ENCODE results near the gene APOF. TPM values are rescaled to one million over a fixed set of nuclear protein-coding genes. Genes with fewer than 3 reads are reported as not detected.

The APOF gene
- total and polyA plus RNA-seq, 9 of the 15 experiments (the other 6 are each of a cell fraction or from before 2014, with no cell fraction given): 0.09 to 0.15 (median 0.12) TPM; not detected in 5

DNA sequence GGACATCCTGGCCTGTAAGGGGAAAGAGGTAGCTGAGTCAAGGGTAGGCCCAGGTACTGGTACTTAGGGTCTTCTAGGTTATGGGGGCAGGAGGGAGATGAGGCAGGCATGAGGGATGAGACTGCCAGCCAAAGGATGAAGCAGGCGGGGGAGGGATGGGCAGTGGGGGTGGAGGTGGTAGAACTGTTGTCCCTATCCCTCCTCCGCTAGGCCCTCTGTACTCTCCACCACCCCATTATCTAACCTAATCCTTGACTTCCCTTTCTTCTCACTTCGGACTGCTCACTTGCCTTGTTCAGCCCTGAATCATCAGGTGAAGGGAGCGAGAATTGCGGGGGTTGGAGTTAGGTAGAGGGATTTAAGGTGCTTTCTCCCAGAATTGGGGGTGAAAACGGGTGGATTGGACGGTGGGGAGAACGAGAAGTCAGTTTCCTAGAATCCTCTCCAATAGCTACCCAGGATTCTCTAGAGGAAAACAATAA lies 29.4 kb downstream of the APOF start:
- Histone ChIP-seq H2AFZ (ENCODE audit: low read depth, low read length) (peak overlapping the region; percentile 95), H3K27ac (ENCODE audit: extremely low read depth, low read depth, low read length) (peak overlapping the region; percentile 98), H3K79me2 (ENCODE audit: control insufficient read depth, insufficient read depth, low read length) (peaks cover 22% of the 10 kb centered on the region), H4K20me1 (replicated peaks; ENCODE audit: control insufficient read depth, insufficient read depth, low read length) (no peaks in the 10 kb centered on the region), H3K4me2 (ENCODE audit: insufficient read depth, low read length) (peak overlapping the region; percentile 98), H3K9me3 (replicated peaks; ENCODE audit: control insufficient read depth, insufficient read depth, low read depth, low read length) (no peaks in the 10 kb centered on the region), H3K27me3 (ENCODE audit: control insufficient read depth in 2 of 2, insufficient read depth in 2 of 2, low read length in 2 of 2) (no peaks in the 10 kb centered on the region), H3K4me1 (replicated peaks in 1 of 2; ENCODE audit: control insufficient read depth in 2 of 2, insufficient read depth in 2 of 2, low read length in 2 of 2) (peaks cover 27 to 56% of the 10 kb centered on the region in 2 experiments), H3K4me3 (peak overlapping the region; percentile 64), H3K36me3 (ENCODE audit: control insufficient read depth, insufficient read depth, low read length) (peaks cover 3% of the 10 kb centered on the region; the same call in 1 of the 3 replicates), H3K9ac (ENCODE audit: insufficient read depth in 1 of 2, low read depth in 2 of 2, low read length in 2 of 2) (peak overlapping the region; percentile 88 to 95), H3K9me1 (ENCODE audit: control insufficient read depth, insufficient read depth, low read length) (peaks cover 3% of the 10 kb centered on the region)
- FAIRE-seq: no peak
- peak; percentile 4 for ATAC-seq
- WGBS (ENCODE audit: insufficient coverage, low coverage, missing lambda C conversion rate): 5% methylated on average over 7 of the region's 8 CpGs
- in situ Hi-C loops (cut with MboI): no loop called here
- intact Hi-C loops (cut with micrococcal nuclease): loop anchor here (2.0 kb wide), 1 partner anchor 16 kb away; no protein-coding TSS in a partner anchor
- DNase-seq (ENCODE audit: extremely low read depth in 1 of 4, low spot score in 3 of 4): peak in 3 of 4 experiments; percentile 48 to 63 (median 56)
- BruUV-seq (replicated peaks): TSS peak; percentile 84
- ChIA-PET CTCF (ENCODE audit: low intra/inter-chr PET ratio) (interaction anchor here (1.2 kb wide), 1 partner anchor 131 kb away, joined by 5 read pairs; no protein-coding TSS in a partner anchor), POLR2A (interaction anchor here (0.6 to 19.0 kb wide), 10 partner anchors 8 to 784 kb away, joined by 3 to 274 read pairs (median 3); partner anchors contain the start of genes APOF, CNPY2, SPRYD4 and STAT2)
- TF ChIP-seq NFATC3 (IDR thresholded peaks at IDR 0.05) (0 out of 2 replicates have a peak, but pooled peaks have one; percentile 15), KDM1A (IDR thresholded peaks at IDR 0.05) (no peak), ZNF766 (CRISPR knock-in tag; conservative IDR thresholded peaks at IDR 0.05) (no peak), BRD9 (IDR thresholded peaks at IDR 0.05; ENCODE audit: low read depth, partially characterized antibody) (peak; percentile 80), RFX1 (IDR thresholded peaks at IDR 0.05) (no peak), ZNF134 (CRISPR knock-in tag; conservative IDR thresholded peaks at IDR 0.05) (peak; percentile 95), SMARCA4 (IDR thresholded peaks at IDR 0.05) (peak; percentile 34; the same call in 1 of the 2 replicates), ZEB2 (IDR thresholded peaks at IDR 0.05) (peak; percentile 36; the same call in 1 of the 2 replicates), CBFA2T2 (conservative IDR thresholded peaks at IDR 0.05) (no peak), BRD4 (IDR thresholded peaks at IDR 0.05) (peak; percentile 70), PHF8 (IDR thresholded peaks at IDR 0.05; ENCODE audit: borderline replicate concordance, low read length) (peak; percentile 16; the same call in 1 of the 2 replicates), PRPF4 (IDR thresholded peaks at IDR 0.05; ENCODE audit: insufficient read depth, low read depth, low read length, poor library complexity, severe bottlenecking) (no peak), ZNF3 (CRISPR knock-in tag; IDR thresholded peaks at IDR 0.05) (no peak), DPF2 (IDR thresholded peaks at IDR 0.05) (peak; percentile 76), PHF20 (IDR thresholded peaks at IDR 0.05; ENCODE audit: partially characterized antibody) (peak; percentile 43)
- TF ChIP-seq, protein P1, sequence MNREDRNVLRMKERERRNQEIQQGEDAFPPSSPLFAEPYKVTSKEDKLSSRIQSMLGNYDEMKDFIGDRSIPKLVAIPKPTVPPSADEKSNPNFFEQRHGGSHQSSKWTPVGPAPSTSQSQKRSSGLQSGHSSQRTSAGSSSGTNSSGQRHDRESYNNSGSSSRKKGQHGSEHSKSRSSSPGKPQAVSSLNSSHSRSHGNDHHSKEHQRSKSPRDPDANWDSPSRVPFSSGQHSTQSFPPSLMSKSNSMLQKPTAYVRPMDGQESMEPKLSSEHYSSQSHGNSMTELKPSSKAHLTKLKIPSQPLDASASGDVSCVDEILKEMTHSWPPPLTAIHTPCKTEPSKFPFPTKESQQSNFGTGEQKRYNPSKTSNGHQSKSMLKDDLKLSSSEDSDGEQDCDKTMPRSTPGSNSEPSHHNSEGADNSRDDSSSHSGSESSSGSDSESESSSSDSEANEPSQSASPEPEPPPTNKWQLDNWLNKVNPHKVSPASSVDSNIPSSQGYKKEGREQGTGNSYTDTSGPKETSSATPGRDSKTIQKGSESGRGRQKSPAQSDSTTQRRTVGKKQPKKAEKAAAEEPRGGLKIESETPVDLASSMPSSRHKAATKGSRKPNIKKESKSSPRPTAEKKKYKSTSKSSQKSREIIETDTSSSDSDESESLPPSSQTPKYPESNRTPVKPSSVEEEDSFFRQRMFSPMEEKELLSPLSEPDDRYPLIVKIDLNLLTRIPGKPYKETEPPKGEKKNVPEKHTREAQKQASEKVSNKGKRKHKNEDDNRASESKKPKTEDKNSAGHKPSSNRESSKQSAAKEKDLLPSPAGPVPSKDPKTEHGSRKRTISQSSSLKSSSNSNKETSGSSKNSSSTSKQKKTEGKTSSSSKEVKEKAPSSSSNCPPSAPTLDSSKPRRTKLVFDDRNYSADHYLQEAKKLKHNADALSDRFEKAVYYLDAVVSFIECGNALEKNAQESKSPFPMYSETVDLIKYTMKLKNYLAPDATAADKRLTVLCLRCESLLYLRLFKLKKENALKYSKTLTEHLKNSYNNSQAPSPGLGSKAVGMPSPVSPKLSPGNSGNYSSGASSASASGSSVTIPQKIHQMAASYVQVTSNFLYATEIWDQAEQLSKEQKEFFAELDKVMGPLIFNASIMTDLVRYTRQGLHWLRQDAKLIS (CRISPR knock-in tag; IDR thresholded peaks at IDR 0.05): no peak
- TF ChIP-seq, protein P2, sequence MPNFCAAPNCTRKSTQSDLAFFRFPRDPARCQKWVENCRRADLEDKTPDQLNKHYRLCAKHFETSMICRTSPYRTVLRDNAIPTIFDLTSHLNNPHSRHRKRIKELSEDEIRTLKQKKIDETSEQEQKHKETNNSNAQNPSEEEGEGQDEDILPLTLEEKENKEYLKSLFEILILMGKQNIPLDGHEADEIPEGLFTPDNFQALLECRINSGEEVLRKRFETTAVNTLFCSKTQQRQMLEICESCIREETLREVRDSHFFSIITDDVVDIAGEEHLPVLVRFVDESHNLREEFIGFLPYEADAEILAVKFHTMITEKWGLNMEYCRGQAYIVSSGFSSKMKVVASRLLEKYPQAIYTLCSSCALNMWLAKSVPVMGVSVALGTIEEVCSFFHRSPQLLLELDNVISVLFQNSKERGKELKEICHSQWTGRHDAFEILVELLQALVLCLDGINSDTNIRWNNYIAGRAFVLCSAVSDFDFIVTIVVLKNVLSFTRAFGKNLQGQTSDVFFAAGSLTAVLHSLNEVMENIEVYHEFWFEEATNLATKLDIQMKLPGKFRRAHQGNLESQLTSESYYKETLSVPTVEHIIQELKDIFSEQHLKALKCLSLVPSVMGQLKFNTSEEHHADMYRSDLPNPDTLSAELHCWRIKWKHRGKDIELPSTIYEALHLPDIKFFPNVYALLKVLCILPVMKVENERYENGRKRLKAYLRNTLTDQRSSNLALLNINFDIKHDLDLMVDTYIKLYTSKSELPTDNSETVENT (CRISPR knock-in tag; IDR thresholded peaks at IDR 0.05): 0 out of 2 replicates have a peak, but pooled peaks have one; percentile 15
- TF ChIP-seq, protein P3, sequence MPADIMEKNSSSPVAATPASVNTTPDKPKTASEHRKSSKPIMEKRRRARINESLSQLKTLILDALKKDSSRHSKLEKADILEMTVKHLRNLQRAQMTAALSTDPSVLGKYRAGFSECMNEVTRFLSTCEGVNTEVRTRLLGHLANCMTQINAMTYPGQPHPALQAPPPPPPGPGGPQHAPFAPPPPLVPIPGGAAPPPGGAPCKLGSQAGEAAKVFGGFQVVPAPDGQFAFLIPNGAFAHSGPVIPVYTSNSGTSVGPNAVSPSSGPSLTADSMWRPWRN (IDR thresholded peaks at IDR 0.05; ENCODE audit: low read depth): no peak

Measured in K562 (cell line).